NCI-H2029 (cell line): Measurements from ENCODE around the gene FRK.

Source experiments
- DNase-seq: peaks from one replicate; lab custom pipeline; 2025; lab: John Stamatoyannopoulos, UW

The FRK gene

DNA sequence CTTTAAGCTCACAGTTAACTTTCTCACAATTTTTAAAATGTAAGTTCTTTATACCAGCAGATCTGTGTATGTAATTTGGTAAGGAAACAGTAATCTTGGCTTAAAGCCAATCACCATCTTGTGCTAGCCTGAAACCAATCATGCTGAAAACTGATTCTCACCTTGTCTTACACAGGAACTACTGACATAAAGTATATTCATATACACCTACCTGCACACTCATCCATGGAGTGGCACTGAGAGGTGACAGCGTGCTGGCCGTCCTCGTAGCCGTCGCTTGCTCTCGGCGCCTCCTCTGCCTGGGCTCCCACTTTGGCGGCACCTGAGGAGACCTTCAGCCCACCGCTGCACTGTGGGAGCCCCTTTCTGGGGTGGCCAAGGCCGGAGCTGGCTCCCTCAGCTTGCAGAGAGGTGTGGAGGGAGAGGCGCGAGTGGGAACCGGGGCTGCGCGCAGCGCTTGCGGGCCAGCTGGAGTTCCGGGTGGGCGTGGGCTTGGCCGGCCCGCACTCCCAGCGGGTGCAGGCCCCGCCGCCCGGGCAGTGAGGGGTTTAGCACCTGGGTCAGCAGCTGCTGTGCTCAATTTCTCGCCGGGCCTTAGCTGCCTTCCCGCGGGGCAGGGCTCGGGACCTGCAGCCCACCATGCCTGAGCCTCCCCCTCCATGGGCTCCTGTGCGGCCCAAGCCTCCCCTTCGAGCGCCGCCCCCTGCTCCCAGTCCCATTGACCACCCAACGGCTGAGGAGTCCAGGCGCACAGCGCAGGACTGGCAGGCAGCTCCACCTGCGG is 171.8 kb downstream of the FRK start:
- peak; percentile 7 for DNase-seq

- DNase-seq: no peak
Measured at GRCh38 chr6:115887891-115888290, 172.8 kb downstream of the FRK start.

GRCh38 chr6:115885636-115886366 is 174.9 kb downstream of the FRK start:
- DNase-seq: no peak

GRCh38 chr6:115882771-115883170 is 177.9 kb downstream of the FRK start:
- DNase-seq: no peak

DNA sequence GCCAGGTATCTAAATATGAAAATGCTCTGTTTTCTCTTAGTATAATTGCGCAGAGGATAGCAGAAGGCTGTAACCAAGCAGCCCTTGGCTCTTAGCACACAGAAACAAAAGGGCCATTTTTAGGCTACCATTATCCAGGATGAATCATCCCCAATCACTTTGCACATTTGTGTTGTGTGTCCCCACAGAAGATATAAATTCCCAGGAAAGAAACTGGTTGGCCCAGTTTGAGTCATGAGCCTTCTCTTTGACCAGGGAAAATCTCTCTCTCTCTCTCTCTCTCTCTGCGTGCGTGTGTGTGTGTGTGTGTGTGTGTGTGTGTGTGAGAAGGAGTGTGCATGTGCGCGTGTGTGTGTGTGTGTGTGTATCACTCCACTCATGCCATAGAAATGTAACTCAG is 178.5 kb downstream of the FRK start:
- DNase-seq: no peak
